NB4 (cell line): ENCODE measurements around the gene DOCK3.
"Not testable (repeated sequence)": the region's sequence is repeated elsewhere in the genome, so short reads cannot be mapped to it uniquely, and the experiment has no call there.

Source experiments
- DNase-seq: peaks from one replicate; pipeline ENCODE4 v3.0.0; 2010; ENCODE audit warnings: low read depth
- H3K4me3 ChIP-seq: one replicate; pipeline ENCODE4 v1.5.1; 2011; ENCODE audit warnings: mild to moderate bottlenecking, low read depth, low read length, moderate library complexity
- MYC ChIP-seq: IDR thresholded peaks from 2 replicates; pipeline ENCODE4 v1.6.1; 2011; ENCODE audit warnings: low read depth, low read length
- POLR2A ChIP-seq: IDR thresholded peaks from 2 replicates; pipeline ENCODE4 v1.6.1; 2011; ENCODE audit warnings: mild to moderate bottlenecking; ENCODE audit not compliant: insufficient read length; ENCODE audit errors: extremely low read depth
- TF ChIP-seq, protein P1 (sequence below): IDR thresholded peaks from one replicate; pipeline ENCODE4 v1.5.1; 2012; ENCODE audit warnings: low read depth, low read length
- TF ChIP-seq, protein P2 (sequence below): IDR thresholded peaks from 2 replicates; pipeline ENCODE4 v1.6.1; 2011; ENCODE audit warnings: low read depth, low read length

DOCK3 gene

DNA sequence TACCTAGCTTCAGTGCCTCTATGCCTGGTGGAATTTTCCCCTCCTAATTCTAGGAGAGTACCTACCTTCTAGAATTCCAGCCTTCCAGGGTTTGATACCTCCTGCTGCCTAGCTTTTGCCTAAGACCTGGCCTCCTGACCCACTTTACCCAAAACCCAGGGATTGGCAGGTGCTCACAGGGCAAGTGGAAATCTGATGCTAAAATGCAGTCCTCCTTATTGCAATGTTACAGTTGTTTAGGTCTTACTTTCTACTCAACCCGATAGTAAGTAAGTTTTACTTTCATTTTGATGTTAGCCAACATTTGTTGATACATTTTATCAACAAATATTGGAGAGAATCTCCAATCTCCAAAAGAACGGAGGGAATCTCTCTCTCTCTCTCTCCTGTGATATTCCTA lies 275.9 kb downstream of the DOCK3 start:
- TF ChIP-seq MYC (no peak), POLR2A (no peak)
- TF ChIP-seq, protein P1, sequence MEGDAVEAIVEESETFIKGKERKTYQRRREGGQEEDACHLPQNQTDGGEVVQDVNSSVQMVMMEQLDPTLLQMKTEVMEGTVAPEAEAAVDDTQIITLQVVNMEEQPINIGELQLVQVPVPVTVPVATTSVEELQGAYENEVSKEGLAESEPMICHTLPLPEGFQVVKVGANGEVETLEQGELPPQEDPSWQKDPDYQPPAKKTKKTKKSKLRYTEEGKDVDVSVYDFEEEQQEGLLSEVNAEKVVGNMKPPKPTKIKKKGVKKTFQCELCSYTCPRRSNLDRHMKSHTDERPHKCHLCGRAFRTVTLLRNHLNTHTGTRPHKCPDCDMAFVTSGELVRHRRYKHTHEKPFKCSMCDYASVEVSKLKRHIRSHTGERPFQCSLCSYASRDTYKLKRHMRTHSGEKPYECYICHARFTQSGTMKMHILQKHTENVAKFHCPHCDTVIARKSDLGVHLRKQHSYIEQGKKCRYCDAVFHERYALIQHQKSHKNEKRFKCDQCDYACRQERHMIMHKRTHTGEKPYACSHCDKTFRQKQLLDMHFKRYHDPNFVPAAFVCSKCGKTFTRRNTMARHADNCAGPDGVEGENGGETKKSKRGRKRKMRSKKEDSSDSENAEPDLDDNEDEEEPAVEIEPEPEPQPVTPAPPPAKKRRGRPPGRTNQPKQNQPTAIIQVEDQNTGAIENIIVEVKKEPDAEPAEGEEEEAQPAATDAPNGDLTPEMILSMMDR = no peak
- TF ChIP-seq, protein P2, sequence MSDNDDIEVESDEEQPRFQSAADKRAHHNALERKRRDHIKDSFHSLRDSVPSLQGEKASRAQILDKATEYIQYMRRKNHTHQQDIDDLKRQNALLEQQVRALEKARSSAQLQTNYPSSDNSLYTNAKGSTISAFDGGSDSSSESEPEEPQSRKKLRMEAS = no peak
- H3K4me3 ChIP-seq = no peak overlapping the region
- DNase-seq = no peak

- no peak overlapping the region for H3K4me3 ChIP-seq
- no peak for DNase-seq
- no peak for TF ChIP-seq POLR2A
- TF ChIP-seq MYC = no peak
- TF ChIP-seq, protein P2 = no peak
- TF ChIP-seq, protein P1 = no peak
Observed at GRCh38 chr3:50953825-50954414, 279.2 kb downstream of the DOCK3 start.

GRCh38 chr3:50961386-50961785 lies 286.7 kb downstream of the DOCK3 start:
- DNase-seq = no peak
- no peak overlapping the region for H3K4me3 ChIP-seq
- TF ChIP-seq, protein P1 = no peak
- TF ChIP-seq, protein P2 = no peak
- TF ChIP-seq POLR2A = no peak
- TF ChIP-seq MYC = no peak

GRCh38 chr3:50971487-50971924 lies 296.8 kb downstream of the DOCK3 start:
- DNase-seq = peak; percentile 66
- no peak overlapping the region for H3K4me3 ChIP-seq

DNA sequence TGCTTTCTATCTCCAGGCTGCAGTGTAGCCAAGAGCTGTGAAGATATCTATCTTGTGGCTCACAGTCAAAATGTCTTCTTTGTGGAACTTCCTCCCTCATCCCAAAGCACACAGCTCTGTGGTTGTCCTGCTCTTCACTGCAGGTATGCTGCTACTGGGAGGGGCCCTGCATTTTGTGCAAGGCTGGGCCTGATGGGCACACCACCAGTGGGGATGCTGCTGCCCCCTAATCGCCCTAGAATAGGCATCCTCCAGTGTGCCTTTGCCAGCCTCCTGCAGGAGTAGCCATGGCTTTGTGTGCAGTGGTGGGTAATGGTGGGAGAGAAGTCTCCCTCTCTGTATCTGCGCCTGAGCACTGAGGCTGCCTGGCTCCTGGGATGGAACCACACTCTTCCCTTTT lies 297.3 kb downstream of the DOCK3 start:
- no peak overlapping the region for H3K4me3 ChIP-seq
- no peak for DNase-seq
- TF ChIP-seq, protein P1 = no peak
- TF ChIP-seq MYC (no peak), POLR2A (no peak)
- TF ChIP-seq, protein P2 = no peak

More at GRCh38 chr3:50971487-50971924, 296.8 kb downstream of the DOCK3 start:
- TF ChIP-seq MYC (peak; percentile 47; the same call in 1 of the 2 replicates), POLR2A (no peak)
- TF ChIP-seq, protein P1 = peak; percentile 76

DNA sequence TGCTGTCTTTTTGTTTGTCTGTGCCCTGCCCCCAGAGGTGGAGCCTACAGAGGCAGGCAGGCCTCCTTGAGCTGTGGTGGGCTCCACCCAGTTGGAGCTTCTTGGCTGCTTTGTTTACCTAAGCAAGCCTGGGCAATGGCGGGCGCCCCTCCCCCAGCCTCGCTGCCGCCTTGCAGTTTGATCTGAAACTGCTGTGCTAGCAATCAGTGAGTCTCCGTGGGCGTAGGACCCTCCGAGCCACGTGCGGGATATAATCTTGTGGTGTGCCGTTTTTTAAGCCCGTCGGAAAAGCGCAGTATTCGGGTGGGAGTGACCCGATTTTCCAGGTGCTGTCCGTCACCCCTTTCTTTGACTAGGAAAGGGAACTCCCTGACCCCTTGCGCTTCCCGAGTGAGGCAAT lies 303.9 kb downstream of the DOCK3 start:
- not testable (repeated sequence) for DNase-seq, H3K4me3 ChIP-seq
